K562 (cell line): ENCODE data around the gene HOXB4. TPM values are rescaled to one million over a fixed set of nuclear protein-coding genes. Genes with fewer than 3 reads are reported as not detected.

Source experiments
- CHD1 ChIP-seq: fragments of 200-600 bp; sonication (generic); IDR thresholded peaks from one replicate; pipeline ENCODE4 v1.6.1; 2012; ENCODE audit warnings: mild to moderate bottlenecking, moderate library complexity, low read length, inconsistent platforms
- CXXC5 ChIP-seq: fragments of 250-450 bp; sonication (Bioruptor Pico); IDR thresholded peaks from 2 replicates; pipeline ENCODE4 v1.8.0; 2022; ENCODE audit warnings: inconsistent platforms, mild to moderate bottlenecking, moderate library complexity
- EGR1 ChIP-seq: fragments of 450-650 bp; conservative IDR thresholded peaks from 2 replicates; pipeline ENCODE4 v1.6.1; 2017; ENCODE audit warnings: mild to moderate bottlenecking
- ELF2 ChIP-seq: fragments of 250-450 bp; sonication (Bioruptor Pico); IDR thresholded peaks from 2 replicates; pipeline ENCODE4 v1.5.0; 2021; ENCODE audit warnings: mild to moderate bottlenecking
- FOXP1 ChIP-seq: sonication (generic); formaldehyde crosslinking; IDR thresholded peaks from 2 replicates; pipeline ENCODE4 v1.8.0; 2022; ENCODE audit warnings: mild to moderate bottlenecking, missing genetic modification reagents
- FUS ChIP-seq: fragments of 200-400 bp; formaldehyde crosslinking; optimal IDR thresholded peaks from 2 replicates; pipeline ENCODE3; 2017; ENCODE audit warnings: low read depth, low read length
- HNRNPH1 ChIP-seq: fragments of 200-400 bp; formaldehyde crosslinking; optimal IDR thresholded peaks from 2 replicates; pipeline ENCODE3; 2017; ENCODE audit warnings: low read depth, mild to moderate bottlenecking, low read length, moderate library complexity
- ILF3 ChIP-seq: fragments of 450-650 bp; IDR thresholded peaks from 2 replicates; pipeline ENCODE4 v1.6.1; 2018; ENCODE audit warnings: antibody characterized with exemption, mild to moderate bottlenecking, moderate library complexity, borderline replicate concordance
- KLF6 ChIP-seq: fragments of 250-450 bp; sonication (Bioruptor Pico); IDR thresholded peaks from 2 replicates; pipeline ENCODE4 v1.4.0; 2020; ENCODE audit warnings: mild to moderate bottlenecking, moderate library complexity, borderline replicate concordance
- MYC ChIP-seq, 2 experiments: fragments of 250-450 bp in 1 of 2; sonication (Bioruptor Pico) in 1 of 2; IDR thresholded peaks; 2 replicates each; pipeline versions ENCODE4 v1.5.1 to v1.6.1; 2012 to 2021; ENCODE audit warnings: low read depth in 2 of 2, borderline replicate concordance in 1 of 2, improper control_type of control experiment in 1 of 2, low read length in 1 of 2, mild to moderate bottlenecking in 1 of 2, moderate library complexity in 1 of 2
- PHB2 ChIP-seq: fragments of 450-650 bp; IDR thresholded peaks from 2 replicates; pipeline ENCODE4 v1.6.1; 2017; ENCODE audit warnings: low read depth
- PML ChIP-seq: IDR thresholded peaks from 2 replicates; pipeline ENCODE4 v1.6.1; 2012; ENCODE audit warnings: low read length, inconsistent platforms
- PRPF4 ChIP-seq: fragments of 200-400 bp; formaldehyde crosslinking; IDR thresholded peaks from one replicate; pipeline ENCODE4 v1.6.1; 2017; ENCODE audit warnings: low read length, low read depth, mild to moderate bottlenecking; ENCODE audit not compliant: insufficient read depth, poor library complexity, severe bottlenecking
- RBFOX2 ChIP-seq: fragments of 200-400 bp; formaldehyde crosslinking; IDR thresholded peaks from 2 replicates; pipeline ENCODE4 v1.6.1; 2017; ENCODE audit warnings: low read depth, mild to moderate bottlenecking, low read length, moderate library complexity
- SAP30 ChIP-seq: fragments of 200-600 bp; sonication (generic); IDR thresholded peaks from 2 replicates; pipeline ENCODE4 v1.6.1; 2012; ENCODE audit warnings: borderline replicate concordance, low read depth, mild to moderate bottlenecking, moderate library complexity, low read length, control low read depth, inconsistent platforms; ENCODE audit not compliant: insufficient read depth, poor library complexity, severe bottlenecking
- SIN3B ChIP-seq: fragments of 450-650 bp; IDR thresholded peaks from 2 replicates; pipeline ENCODE4 v1.6.1; 2017; ENCODE audit warnings: low read depth, mild to moderate bottlenecking, moderate library complexity
- SREBF1 ChIP-seq: fragments of 150-350 bp; IDR thresholded peaks from 2 replicates; pipeline ENCODE4 v1.6.1; 2014; ENCODE audit warnings: antibody characterized with exemption, low read depth, low read length, borderline replicate concordance
- TARDBP ChIP-seq: fragments of 450-650 bp; IDR thresholded peaks from 2 replicates; pipeline ENCODE4 v1.6.1; 2016
- ZBTB17 ChIP-seq: fragments of 450-650 bp; formaldehyde crosslinking; IDR thresholded peaks from 2 replicates; pipeline ENCODE4 v1.4.0; 2020; ENCODE audit warnings: mild to moderate bottlenecking
- ZNF347 ChIP-seq: fragments of 450-650 bp; formaldehyde crosslinking; IDR thresholded peaks from 2 replicates; pipeline ENCODE4 v1.4.0; 2020; ENCODE audit warnings: low read depth, mild to moderate bottlenecking, moderate library complexity
- polyA plus RNA-seq, 8 experiments: library from polyadenylated mRNA; depleted of rRNA in 4 of 8; stranded (reverse) in 5 of 8; unstranded in 3 of 8; fragments of >200 nt; fragmentation: Nextera tagmentation in 2 of 8; fragmentation: Illumina TruSeq in 1 of 8; extraction: Ambion mirVana in 2 of 8; extraction: Trizol in 1 of 8; gene quantifications; 2 replicates each; pipeline versions ENCODE4 v1.2.1 to v1.2.3, GENCODE V29; 2011 to 2014; ENCODE audit warnings: inconsistent platforms in 1 of 8, missing spikeins in 1 of 8
- total RNA-seq, 7 experiments: library from RNA; depleted of rRNA in 6 of 7; stranded (reverse); fragments of >200 nt in 6 of 7; fragmentation: Illumina TruSeq in 2 of 7; extraction: Trizol in 2 of 7; gene quantifications; 2 replicates each; pipeline versions ENCODE4 v1.2.1 to v1.2.3, GENCODE V29; 2011 to 2021; ENCODE audit warnings: low replicate concordance in 1 of 7
- TF ChIP-seq, protein P1 (sequence below), 2 experiments: IDR thresholded peaks; 2 replicates each; pipeline ENCODE4 v1.6.1; 2012; ENCODE audit warnings: improper control_type of control experiment in 2 of 2, low read depth in 2 of 2, low read length in 2 of 2, borderline replicate concordance in 1 of 2
- TF ChIP-seq, protein P2 (sequence below), 3 experiments: fragments of 200-800 bp in 1 of 3; sonication (Bioruptor generic) in 1 of 3; sonication (generic) in 1 of 3; formaldehyde crosslinking in 1 of 3; IDR thresholded peaks; 2 replicates each; pipeline versions ENCODE4 v1.6.1 to v1.8.0; 2016 to 2022; ENCODE audit warnings: mild to moderate bottlenecking in 2 of 3, missing compliant biosample characterization in 2 of 3, missing genetic modification characterization in 2 of 3, missing genetic modification reagents in 1 of 3

HOXB4 gene
- total and polyA plus RNA-seq, 9 of the 15 experiments (the other 6 are each of a cell fraction or from before 2014, with no cell fraction given): 1.6 to 34.9 (median 14.9) TPM

DNA sequence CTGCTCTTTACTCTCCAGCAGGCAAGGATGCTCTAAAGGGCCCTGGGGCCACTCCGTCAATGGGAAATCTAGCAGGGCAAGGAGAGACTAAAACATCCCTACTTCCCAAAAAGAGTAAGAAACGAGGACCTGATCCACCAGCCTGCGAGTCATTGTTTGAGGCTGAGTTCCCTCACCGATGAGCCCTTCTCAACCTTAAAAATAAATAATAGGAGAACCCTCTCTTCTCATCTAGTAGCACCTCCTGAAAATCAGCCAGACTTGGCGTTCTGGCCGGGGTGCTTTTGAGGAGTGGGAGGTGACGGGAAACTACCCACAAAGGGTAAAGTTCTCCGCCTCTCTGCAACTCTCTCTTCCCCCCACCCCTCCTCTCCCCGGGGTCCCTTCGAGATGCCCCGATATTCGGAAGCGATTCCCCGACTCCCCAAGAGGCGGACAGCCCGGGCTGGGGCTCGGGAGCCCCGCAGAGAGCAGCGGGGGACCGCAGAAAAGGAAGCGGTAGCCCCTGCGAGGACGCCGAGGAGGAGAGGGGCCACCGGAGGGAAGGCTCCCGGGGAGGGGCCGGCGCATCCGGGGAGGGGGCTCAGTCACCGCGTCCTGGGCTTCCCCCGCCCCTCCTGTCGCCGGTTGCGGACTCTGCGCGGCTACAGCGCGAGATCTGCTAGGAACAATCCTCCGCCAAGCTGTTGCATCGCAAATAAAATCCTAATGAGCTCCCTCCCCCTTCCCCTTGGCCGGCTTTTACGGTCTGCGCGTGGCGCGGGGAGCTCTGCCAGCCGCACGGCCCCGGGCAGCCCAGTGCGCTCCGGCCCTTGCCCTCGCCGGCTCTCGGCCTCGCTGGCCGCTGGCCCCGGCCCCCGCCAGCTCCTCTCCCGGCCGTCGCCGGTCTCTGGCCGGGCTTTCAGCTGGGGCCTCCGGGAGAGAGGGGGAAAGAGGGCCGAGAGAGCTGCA, 46.7 kb upstream of the HOXB4 start (continued):
- TF ChIP-seq PHB2 (no peak), EGR1 (no peak), HNRNPH1 (no peak), ZBTB17 (CRISPR knock-in tag) (peak; percentile 55; the same call in 1 of the 2 replicates), TARDBP (no peak), ZNF347 (no peak), ILF3 (peak; percentile 80; the same call in 1 of the 2 replicates), SREBF1 (no peak), CXXC5 (CRISPR knock-in tag) (peak; percentile 25; the same call in 1 of the 2 replicates), PRPF4 (peak; percentile 70), SIN3B (0 out of 2 replicates have a peak, but pooled peaks have one; percentile 17), MYC (IDR thresholded peaks at IDR 0.05; ENCODE audit: low read depth, low read length) (no peak), MYC (CRISPR knock-in tag; IDR thresholded peaks at IDR 0.05; ENCODE audit: borderline replicate concordance, low read depth) (no peak), CHD1 (peak; percentile 98), KLF6 (no peak), PML (no peak), FOXP1 (peak; percentile 48), RBFOX2 (peak; percentile 82), SAP30 (peak; percentile 26), FUS (peak; percentile 55), ELF2 (CRISPR knock-in tag) (no peak)
- TF ChIP-seq, protein P1, sequence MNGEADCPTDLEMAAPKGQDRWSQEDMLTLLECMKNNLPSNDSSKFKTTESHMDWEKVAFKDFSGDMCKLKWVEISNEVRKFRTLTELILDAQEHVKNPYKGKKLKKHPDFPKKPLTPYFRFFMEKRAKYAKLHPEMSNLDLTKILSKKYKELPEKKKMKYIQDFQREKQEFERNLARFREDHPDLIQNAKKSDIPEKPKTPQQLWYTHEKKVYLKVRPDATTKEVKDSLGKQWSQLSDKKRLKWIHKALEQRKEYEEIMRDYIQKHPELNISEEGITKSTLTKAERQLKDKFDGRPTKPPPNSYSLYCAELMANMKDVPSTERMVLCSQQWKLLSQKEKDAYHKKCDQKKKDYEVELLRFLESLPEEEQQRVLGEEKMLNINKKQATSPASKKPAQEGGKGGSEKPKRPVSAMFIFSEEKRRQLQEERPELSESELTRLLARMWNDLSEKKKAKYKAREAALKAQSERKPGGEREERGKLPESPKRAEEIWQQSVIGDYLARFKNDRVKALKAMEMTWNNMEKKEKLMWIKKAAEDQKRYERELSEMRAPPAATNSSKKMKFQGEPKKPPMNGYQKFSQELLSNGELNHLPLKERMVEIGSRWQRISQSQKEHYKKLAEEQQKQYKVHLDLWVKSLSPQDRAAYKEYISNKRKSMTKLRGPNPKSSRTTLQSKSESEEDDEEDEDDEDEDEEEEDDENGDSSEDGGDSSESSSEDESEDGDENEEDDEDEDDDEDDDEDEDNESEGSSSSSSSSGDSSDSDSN (IDR thresholded peaks at IDR 0.05; ENCODE audit: borderline replicate concordance in 1 of 2, low read depth in 2 of 2, low read length in 2 of 2): peak; percentile 27 to 46; a peak in 3 of 4 replicates
- TF ChIP-seq, protein P2, sequence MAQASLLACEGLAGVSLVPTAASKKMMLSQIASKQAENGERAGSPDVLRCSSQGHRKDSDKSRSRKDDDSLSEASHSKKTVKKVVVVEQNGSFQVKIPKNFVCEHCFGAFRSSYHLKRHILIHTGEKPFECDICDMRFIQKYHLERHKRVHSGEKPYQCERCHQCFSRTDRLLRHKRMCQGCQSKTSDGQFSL (CRISPR knock-in tag; IDR thresholded peaks at IDR 0.05): no peak
- TF ChIP-seq, protein P2 (tag; IDR thresholded peaks at IDR 0.05): no peak
